Endothelial cell of umbilical vein (primary cell): ENCODE results near the gene HERC6. TPM values are rescaled to one million over a fixed set of nuclear protein-coding genes. Genes with fewer than 3 reads are reported as not detected.

Source experiments
- BruUV-seq: library from RNA; stranded (reverse); fragments of 400-500 nt; replicated peaks from 2 replicates; lab custom pipeline; 2021; lab: Mats Ljungman, UMichigan
- CTCF ChIA-PET: fragments of 300-600, 350-600 bp; sonication (Branson Sonifier 250); formaldehyde crosslinking; loops from one replicate; lab custom pipeline; 2021; ENCODE audit warnings: antibody characterized with exemption, inconsistent platforms; lab: Charles Lee
- POLR2A ChIA-PET: fragments of 300-600, 350-600 bp; sonication (Branson Sonifier 250); formaldehyde crosslinking; loops from one replicate; lab custom pipeline; 2021; ENCODE audit warnings: antibody characterized with exemption, inconsistent platforms; lab: Charles Lee
- DNase-seq: peaks from one replicate; pipeline ENCODE4 v3.0.0-alpha.2; 2011; ENCODE audit warnings: low read depth, low spot score
- FAIRE-seq: peaks from 2 replicates; lab custom pipeline; 2011; peaks lifted over from hg19 to GRCh38; lab: Jason Lieb, UNC
- H2AFZ ChIP-seq: 2 replicates; pipeline ENCODE4 v1.6.0; 2012; ENCODE audit warnings: low read depth, low read length, control low read depth, inconsistent platforms
- H3K27ac ChIP-seq: 2 replicates; pipeline ENCODE4 v1.5.1; 2011; ENCODE audit warnings: low read depth, mild to moderate bottlenecking, control low read depth, low read length, moderate library complexity; ENCODE audit not compliant: insufficient read depth
- H3K27me3 ChIP-seq, 2 experiments: 2 replicates each; pipeline versions ENCODE4 v1.6.0 to v1.6.1; 2011; ENCODE audit warnings: low read length in 2 of 2, mixed read lengths in 1 of 2; ENCODE audit not compliant: control insufficient read depth in 2 of 2, insufficient read depth in 2 of 2
- H3K36me3 ChIP-seq, 2 experiments: 2 replicates in 1 of 2; 3 replicates in 1 of 2; pipeline ENCODE4 v1.5.1; 2011; ENCODE audit warnings: low read length in 2 of 2, mild to moderate bottlenecking in 1 of 2, moderate library complexity in 1 of 2; ENCODE audit not compliant: control insufficient read depth in 2 of 2, insufficient read depth in 2 of 2; ENCODE audit errors: extremely low read depth in 1 of 2
- H3K4me1 ChIP-seq: 3 replicates; pipeline ENCODE4 v1.5.1; 2011; ENCODE audit warnings: mild to moderate bottlenecking, low read length; ENCODE audit not compliant: control insufficient read depth, insufficient read depth; ENCODE audit errors: extremely low read depth
- H3K4me2 ChIP-seq: 2 replicates; pipeline ENCODE4 v1.6.1; 2011; ENCODE audit warnings: low read length, control low read depth, mixed read lengths; ENCODE audit not compliant: insufficient read depth
- H3K4me3 ChIP-seq, 3 experiments: fragments of 200-600 bp in 1 of 3; sonication (generic), shearing (Covaris generic) in 1 of 3; replicated peaks in 1 of 3; 2 replicates each; pipeline ENCODE4 v1.5.1; 2011 to 2016; ENCODE audit warnings: control low read depth in 3 of 3, low read length in 3 of 3, mild to moderate bottlenecking in 2 of 3, inconsistent platforms in 1 of 3, low read depth in 1 of 3, moderate library complexity in 1 of 3; ENCODE audit not compliant: insufficient read depth in 1 of 3
- H3K79me2 ChIP-seq: 2 replicates; pipeline ENCODE4 v1.6.0; 2012; ENCODE audit warnings: low read length, inconsistent platforms; ENCODE audit not compliant: control insufficient read depth, insufficient read depth
- H3K9ac ChIP-seq: replicated peaks from 2 replicates; pipeline ENCODE3; 2011; ENCODE audit warnings: low read length, control low read depth; ENCODE audit not compliant: insufficient read depth; ENCODE audit errors: extremely low read depth
- H3K9me1 ChIP-seq: replicated peaks from 3 replicates; pipeline ENCODE4 v1.6.0; 2011; ENCODE audit warnings: mild to moderate bottlenecking, low read length; ENCODE audit not compliant: control insufficient read depth, insufficient read depth; ENCODE audit errors: extremely low read depth
- H3K9me3 ChIP-seq: replicated peaks from 2 replicates; pipeline ENCODE4 v1.5.1; 2012; ENCODE audit warnings: low read length, inconsistent platforms; ENCODE audit not compliant: control insufficient read depth, insufficient read depth
- H4K20me1 ChIP-seq: replicated peaks from 2 replicates; pipeline ENCODE3; 2011; ENCODE audit warnings: mild to moderate bottlenecking, low read length; ENCODE audit not compliant: control insufficient read depth, insufficient read depth; ENCODE audit errors: extremely low read depth
- EZH2 ChIP-seq: IDR thresholded peaks from 2 replicates; pipeline ENCODE4 v1.6.1; 2012; ENCODE audit warnings: borderline replicate concordance, low read depth, mild to moderate bottlenecking, moderate library complexity, low read length, inconsistent platforms; ENCODE audit not compliant: severe bottlenecking
- FOS ChIP-seq: IDR thresholded peaks from 2 replicates; pipeline ENCODE4 v1.6.1; 2011; ENCODE audit warnings: mild to moderate bottlenecking, low read length, moderate library complexity, borderline replicate concordance; ENCODE audit not compliant: insufficient read depth
- GATA2 ChIP-seq: IDR thresholded peaks from 2 replicates; pipeline ENCODE4 v1.7.0; 2011; ENCODE audit warnings: low read depth, mild to moderate bottlenecking, moderate library complexity, mixed read lengths, low read length; ENCODE audit not compliant: insufficient read length, insufficient read depth
- JUN ChIP-seq: IDR thresholded peaks from 2 replicates; pipeline ENCODE4 v1.6.1; 2011; ENCODE audit warnings: borderline replicate concordance, low read depth; ENCODE audit not compliant: insufficient read length, insufficient read depth
- MYC ChIP-seq: IDR thresholded peaks from one replicate; pipeline ENCODE4 v1.6.1; 2011; ENCODE audit warnings: mild to moderate bottlenecking, low read depth, low read length
- POLR2A ChIP-seq: IDR thresholded peaks from 2 replicates; pipeline ENCODE4 v1.6.1; 2012; ENCODE audit warnings: low read depth, mild to moderate bottlenecking, control low read depth, low read length
- POLR2AphosphoS5 ChIP-seq: IDR thresholded peaks from 2 replicates; pipeline ENCODE4 v1.6.1; 2012; ENCODE audit warnings: low read depth, mild to moderate bottlenecking, control low read depth, low read length, moderate library complexity; ENCODE audit not compliant: insufficient read depth
- dilution Hi-C: fragments of 300-500 bp; cut with MboI; formaldehyde crosslinking; loops from one replicate; pipeline ENCODE4 v1.15.0; 2019; ENCODE audit warnings: low sequenced_read_pairs; ENCODE audit not compliant: extremely low pct_ligation_motif_present
- intact Hi-C: fragments of 100-400 bp; cut with micrococcal nuclease; formaldehyde crosslinking; loops from one replicate; pipeline ENCODE4 v1.10.0; 2022
- polyA plus RNA-seq, 4 experiments: library from polyadenylated mRNA; depleted of rRNA in 3 of 4; stranded (reverse) in 3 of 4; unstranded in 1 of 4; fragments of >200 nt; gene quantifications; 2 replicates each; pipeline versions ENCODE4 v1.2.1 to v1.2.3, GENCODE V29; 2011 to 2012; ENCODE audit warnings: missing spikeins in 1 of 4
- total RNA-seq: library from RNA; stranded (reverse); gene quantifications from 2 replicates; pipeline ENCODE4 v1.2.3, GENCODE V29; 2021
- TF ChIP-seq, protein P1 (sequence below): IDR thresholded peaks from 2 replicates; pipeline ENCODE4 v1.6.1; 2011; ENCODE audit not compliant: insufficient read depth, insufficient read length
- TF ChIP-seq, protein P2 (sequence below), 2 donors: IDR thresholded peaks; 1 replicate in 1 of 2; 2 replicates in 1 of 2; pipeline ENCODE4 v1.5.1; 2011; ENCODE audit warnings: low read length in 2 of 2, mild to moderate bottlenecking in 2 of 2, moderate library complexity in 2 of 2, control low read depth in 1 of 2, inconsistent platforms in 1 of 2, low read depth in 1 of 2; ENCODE audit not compliant: insufficient read depth in 1 of 2; ENCODE audit errors: extremely low read depth in 1 of 2

HERC6 gene
- total and polyA plus RNA-seq, 2 donors (not counting 3 experiments of a cell fraction or from before 2014, with no cell fraction given), result 2.1 to 5.0 TPM

DNA sequence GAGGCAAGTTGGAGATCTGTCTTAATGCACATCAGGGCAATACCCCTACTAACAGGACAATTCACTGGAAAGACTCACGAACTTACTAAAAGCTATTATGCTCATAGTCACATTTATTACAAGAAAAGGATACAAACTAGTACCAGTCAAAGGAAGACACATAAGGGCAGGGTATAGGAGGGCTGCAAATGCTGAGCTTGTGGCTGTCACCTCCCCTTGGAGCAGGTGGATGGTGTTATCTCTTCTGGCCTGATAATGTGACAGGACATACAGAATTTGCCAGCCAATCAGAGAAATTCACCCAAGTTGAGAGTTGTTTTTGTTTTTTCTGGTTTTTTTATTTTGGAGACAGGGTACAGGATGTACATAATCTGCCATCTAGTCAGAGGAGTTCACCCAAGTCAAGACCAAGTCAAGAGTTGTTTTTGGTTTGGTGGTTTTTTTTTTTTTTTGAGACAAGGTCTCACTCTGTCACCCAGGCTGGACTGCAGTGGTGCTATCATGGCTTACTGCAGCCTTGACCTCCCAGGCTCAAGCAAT lies 87.1 kb downstream of the HERC6 start:
- no peak overlapping the region for H3K4me3 ChIP-seq
- intact Hi-C loops, result no loop called here
- no peaks in the 10 kb centered on the region for H3K36me3 ChIP-seq
- no peaks in the 10 kb centered on the region for H4K20me1 ChIP-seq
- CTCF ChIA-PET, result interaction anchor here (1.1 kb wide), 1 partner anchor 9 kb away, joined by 4 read pairs; the partner anchor contains the start of gene HERC5
- BruUV-seq, result no TSS peak
- H3K27me3 ChIP-seq, result peaks cover 0 to 6% of the 10 kb centered on the region in 2 experiments
- no peak overlapping the region for H3K9ac ChIP-seq
- H3K9me1 ChIP-seq, result no peaks in the 10 kb centered on the region
- no peak overlapping the region for H3K27ac ChIP-seq
- DNase-seq (no peak), FAIRE-seq (no peak)
- dilution Hi-C loops, result no loop called here
- no peaks in the 10 kb centered on the region for H3K79me2 ChIP-seq
- no peaks in the 10 kb centered on the region for H3K9me3 ChIP-seq
- H3K4me1 ChIP-seq, result no peaks in the 10 kb centered on the region
- no peak overlapping the region for H2AFZ ChIP-seq
- TF ChIP-seq, protein P1, sequence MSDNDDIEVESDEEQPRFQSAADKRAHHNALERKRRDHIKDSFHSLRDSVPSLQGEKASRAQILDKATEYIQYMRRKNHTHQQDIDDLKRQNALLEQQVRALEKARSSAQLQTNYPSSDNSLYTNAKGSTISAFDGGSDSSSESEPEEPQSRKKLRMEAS, result no peak
- TF ChIP-seq JUN (no peak), GATA2 (no peak), POLR2A (no peak)
- TF ChIP-seq, protein P2, sequence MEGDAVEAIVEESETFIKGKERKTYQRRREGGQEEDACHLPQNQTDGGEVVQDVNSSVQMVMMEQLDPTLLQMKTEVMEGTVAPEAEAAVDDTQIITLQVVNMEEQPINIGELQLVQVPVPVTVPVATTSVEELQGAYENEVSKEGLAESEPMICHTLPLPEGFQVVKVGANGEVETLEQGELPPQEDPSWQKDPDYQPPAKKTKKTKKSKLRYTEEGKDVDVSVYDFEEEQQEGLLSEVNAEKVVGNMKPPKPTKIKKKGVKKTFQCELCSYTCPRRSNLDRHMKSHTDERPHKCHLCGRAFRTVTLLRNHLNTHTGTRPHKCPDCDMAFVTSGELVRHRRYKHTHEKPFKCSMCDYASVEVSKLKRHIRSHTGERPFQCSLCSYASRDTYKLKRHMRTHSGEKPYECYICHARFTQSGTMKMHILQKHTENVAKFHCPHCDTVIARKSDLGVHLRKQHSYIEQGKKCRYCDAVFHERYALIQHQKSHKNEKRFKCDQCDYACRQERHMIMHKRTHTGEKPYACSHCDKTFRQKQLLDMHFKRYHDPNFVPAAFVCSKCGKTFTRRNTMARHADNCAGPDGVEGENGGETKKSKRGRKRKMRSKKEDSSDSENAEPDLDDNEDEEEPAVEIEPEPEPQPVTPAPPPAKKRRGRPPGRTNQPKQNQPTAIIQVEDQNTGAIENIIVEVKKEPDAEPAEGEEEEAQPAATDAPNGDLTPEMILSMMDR (IDR thresholded peaks at IDR 0.05; ENCODE audit: extremely low read depth in 1 of 2, insufficient read depth in 1 of 2, low read depth in 1 of 2, low read length in 2 of 2), result no peak
- POLR2A ChIA-PET, result no interaction called here
- H3K4me2 ChIP-seq, result no peak overlapping the region

DNA sequence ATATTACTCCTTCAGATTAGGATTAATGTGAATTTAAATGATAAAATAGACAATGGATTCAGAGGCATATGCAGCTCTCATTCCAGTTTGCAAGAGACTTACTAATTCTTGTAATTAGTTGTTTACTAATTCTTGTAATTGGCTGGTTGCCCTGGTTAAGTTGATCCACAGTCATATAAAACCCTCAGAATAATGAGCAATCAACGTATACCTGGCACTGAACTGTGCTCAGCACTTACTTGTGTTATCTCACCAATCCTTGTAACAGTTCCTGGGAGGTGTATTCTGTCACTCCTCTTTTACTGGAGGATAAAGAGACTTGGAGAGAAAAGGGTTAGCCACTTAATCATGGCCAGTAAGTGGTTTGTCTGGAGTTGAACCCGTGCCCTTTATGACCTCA lies 88.7 kb downstream of the HERC6 start:
- FAIRE-seq (no peak), DNase-seq (no peak)
- dilution Hi-C loops, result no loop called here
- no peaks in the 10 kb centered on the region for H3K4me1 ChIP-seq
- no peak overlapping the region for H3K4me3 ChIP-seq
- POLR2A ChIA-PET, result no interaction called here
- intact Hi-C loops, result no loop called here
- H3K9me3 ChIP-seq, result no peaks in the 10 kb centered on the region
- no peak overlapping the region for H3K9ac ChIP-seq
- BruUV-seq, result no TSS peak
- TF ChIP-seq EZH2 (no peak), GATA2 (no peak), FOS (no peak), POLR2A (no peak), JUN (no peak), MYC (no peak), POLR2AphosphoS5 (no peak)
- TF ChIP-seq, protein P1, result no peak
- TF ChIP-seq, protein P2 (IDR thresholded peaks at IDR 0.05; ENCODE audit: extremely low read depth in 1 of 2, insufficient read depth in 1 of 2, low read depth in 1 of 2, low read length in 2 of 2), result no peak
- no peaks in the 10 kb centered on the region for H3K79me2 ChIP-seq
- no peaks in the 10 kb centered on the region for H4K20me1 ChIP-seq
- no peak overlapping the region for H2AFZ ChIP-seq
- H3K27ac ChIP-seq, result no peak overlapping the region
- H3K36me3 ChIP-seq, result no peaks in the 10 kb centered on the region
- H3K27me3 ChIP-seq, result peaks cover 0 to 6% of the 10 kb centered on the region in 2 experiments
- CTCF ChIA-PET, result interaction anchor here (1.2 kb wide), 1 partner anchor 89 kb away, joined by 6 read pairs; the partner anchor contains the start of gene HERC6
- H3K9me1 ChIP-seq, result no peaks in the 10 kb centered on the region
- H3K4me2 ChIP-seq, result no peak overlapping the region
